Measurements from ENCODE around the gene RAB44.

Gene RAB44

GRCh38 chr6:36759148-36759759 is 61.6 kb downstream of the RAB44 start:
- DNase-seq, result peak; percentile 74 to 98 (median 86)

DNA sequence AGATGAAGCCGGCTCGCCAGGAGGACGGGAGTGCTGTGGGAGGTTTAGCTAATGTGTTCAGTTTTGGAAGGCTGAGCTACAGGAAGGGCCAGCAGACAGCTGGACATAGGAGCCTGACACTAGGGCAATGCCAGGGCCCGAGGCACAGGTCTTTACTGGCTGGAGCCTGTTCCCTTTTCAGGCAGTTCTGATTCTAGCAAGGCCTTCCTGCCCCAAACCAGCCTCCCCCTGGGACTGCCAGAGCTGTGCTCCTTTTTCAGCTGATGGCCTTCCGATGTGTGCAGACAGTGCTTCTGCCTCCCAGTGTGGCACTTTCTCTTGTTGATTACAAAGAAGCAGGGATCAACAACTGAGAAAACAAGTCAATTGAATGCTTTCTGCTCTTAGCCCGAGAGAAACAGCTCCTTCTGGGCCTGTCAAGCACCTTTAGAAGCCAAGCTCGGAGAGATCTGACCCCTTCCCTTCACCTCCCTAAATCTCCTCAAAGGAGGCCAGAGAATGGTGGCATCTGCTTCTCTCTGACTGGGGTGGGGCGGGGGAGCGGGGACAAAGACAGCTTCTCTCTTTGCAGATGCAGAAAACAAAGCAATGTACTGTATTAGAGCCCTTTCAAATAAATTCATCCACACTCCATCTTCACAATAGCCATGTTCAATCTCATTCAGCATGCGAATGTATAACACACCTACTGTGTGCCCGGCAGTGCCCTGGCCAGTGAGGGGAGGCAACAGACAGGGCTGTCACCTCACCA is 63.2 kb downstream of the RAB44 start:
- DNase-seq, result peak in 8 of 10 donors; percentile 45 to 91 (median 63)
- intact Hi-C loops (cut with DNase I), result loop anchor here (10.0 kb wide), 1 partner anchor 224 kb away; the partner anchor contains the start of gene MTCH1

More at GRCh38 chr6:36759148-36759759, 61.6 kb downstream of the RAB44 start:
- intact Hi-C loops (cut with DNase I), result loop anchor here (2.0 to 5.0 kb wide), 2 partner anchors 72 to 136 kb away; no protein-coding TSS in a partner anchor

GRCh38 chr6:36762123-36762522 is 64.5 kb downstream of the RAB44 start:
- intact Hi-C loops (cut with DNase I), result loop anchor here (10.0 kb wide), 1 partner anchor 223 kb away; the partner anchor contains the start of gene MTCH1
- DNase-seq, result peak in 1 of 10 donors; percentile 27

GRCh38 chr6:36765190-36765589 is 67.6 kb downstream of the RAB44 start:
- peak in 2 of 10 donors; percentile 57 to 83 for DNase-seq
- intact Hi-C loops (cut with DNase I), result loop anchor here (5.0 to 10.0 kb wide), 3 partner anchors 220 to 407 kb away; partner anchors contain the start of genes MTCH1 and PIM1

DNA sequence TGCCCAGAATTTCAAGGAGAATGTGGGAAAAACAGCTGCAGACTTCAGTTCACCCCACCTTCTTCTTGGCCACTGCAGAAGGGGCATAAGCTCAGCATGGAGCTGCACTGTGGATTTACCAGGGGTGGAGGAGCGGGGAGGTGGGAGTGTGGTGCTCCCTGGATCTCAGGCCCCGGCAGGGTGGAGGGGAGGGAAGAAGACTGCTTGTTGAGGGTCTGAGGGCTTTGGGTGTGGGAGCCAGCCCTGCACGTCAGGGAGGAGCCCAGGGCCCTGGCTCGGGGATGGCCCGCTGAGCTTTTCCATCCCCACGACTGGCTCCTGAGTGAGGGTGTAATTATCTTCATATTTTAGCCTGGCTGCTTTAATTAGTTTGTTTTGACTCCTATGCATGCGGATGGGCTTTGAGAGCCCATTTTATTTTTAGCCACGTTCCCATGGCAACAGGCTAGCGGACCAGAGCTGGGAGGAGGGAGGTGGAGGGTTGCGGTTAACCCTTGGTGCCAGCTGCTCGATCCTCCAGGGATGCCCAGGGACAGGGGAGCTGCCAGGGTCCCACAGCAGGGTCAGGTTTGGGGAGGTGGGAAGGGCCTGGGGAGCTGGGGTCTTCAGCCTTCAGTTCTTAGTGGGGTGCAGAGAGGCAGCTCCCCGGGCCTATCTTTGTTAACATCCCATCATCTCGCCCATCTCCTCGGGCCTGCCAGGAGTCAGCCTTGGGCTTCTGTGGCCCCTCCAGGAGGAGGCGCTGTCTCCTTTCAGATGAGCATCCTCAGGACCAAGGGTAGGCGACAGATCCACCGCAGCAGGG is 68.2 kb downstream of the RAB44 start:
- peak; percentile 72 to 98 (median 86) for DNase-seq
- intact Hi-C loops (cut with DNase I), result loop anchor here (1.0 to 10.0 kb wide), 4 partner anchors 86 to 407 kb away; partner anchors contain the start of genes MTCH1 and PIM1

GRCh38 chr6:36766399-36766945 is 68.8 kb downstream of the RAB44 start:
- DNase-seq, result peak in 1 of 10 donors; percentile 10
- intact Hi-C loops (cut with DNase I), result loop anchor here (1.0 to 10.0 kb wide), 4 partner anchors 85 to 406 kb away; partner anchors contain the start of genes MTCH1 and PIM1

DNA sequence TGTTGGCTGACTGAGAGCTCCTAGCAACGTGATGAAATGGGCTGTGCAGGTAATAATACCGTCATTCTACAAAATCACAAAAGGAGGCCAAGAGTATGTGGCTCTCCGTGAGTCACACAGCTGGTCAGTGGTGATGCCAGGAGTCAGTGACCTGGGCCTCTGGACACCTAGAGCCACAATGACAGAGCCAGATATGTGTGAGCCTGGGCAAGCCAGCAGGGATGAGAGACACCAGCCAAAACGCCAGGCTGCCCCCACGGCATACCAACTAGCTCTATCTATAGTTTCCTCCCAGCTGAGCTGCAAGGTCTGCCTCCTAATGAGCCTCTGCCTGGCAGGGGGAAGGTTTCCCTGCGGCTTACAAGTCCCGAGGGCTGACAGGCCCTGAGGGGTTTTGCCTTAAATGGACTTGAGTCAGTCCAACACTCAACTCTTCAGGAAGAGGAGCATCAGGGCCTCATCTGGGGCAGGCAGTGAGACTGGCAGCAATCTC is 71.6 kb downstream of the RAB44 start:
- DNase-seq, result peak in 4 of 10 donors; percentile 47 to 89 (median 84)
- intact Hi-C loops (cut with DNase I), result loop anchor here (5.0 to 10.0 kb wide), 3 partner anchors 216 to 403 kb away; partner anchors contain the start of genes MTCH1 and PIM1

DNA sequence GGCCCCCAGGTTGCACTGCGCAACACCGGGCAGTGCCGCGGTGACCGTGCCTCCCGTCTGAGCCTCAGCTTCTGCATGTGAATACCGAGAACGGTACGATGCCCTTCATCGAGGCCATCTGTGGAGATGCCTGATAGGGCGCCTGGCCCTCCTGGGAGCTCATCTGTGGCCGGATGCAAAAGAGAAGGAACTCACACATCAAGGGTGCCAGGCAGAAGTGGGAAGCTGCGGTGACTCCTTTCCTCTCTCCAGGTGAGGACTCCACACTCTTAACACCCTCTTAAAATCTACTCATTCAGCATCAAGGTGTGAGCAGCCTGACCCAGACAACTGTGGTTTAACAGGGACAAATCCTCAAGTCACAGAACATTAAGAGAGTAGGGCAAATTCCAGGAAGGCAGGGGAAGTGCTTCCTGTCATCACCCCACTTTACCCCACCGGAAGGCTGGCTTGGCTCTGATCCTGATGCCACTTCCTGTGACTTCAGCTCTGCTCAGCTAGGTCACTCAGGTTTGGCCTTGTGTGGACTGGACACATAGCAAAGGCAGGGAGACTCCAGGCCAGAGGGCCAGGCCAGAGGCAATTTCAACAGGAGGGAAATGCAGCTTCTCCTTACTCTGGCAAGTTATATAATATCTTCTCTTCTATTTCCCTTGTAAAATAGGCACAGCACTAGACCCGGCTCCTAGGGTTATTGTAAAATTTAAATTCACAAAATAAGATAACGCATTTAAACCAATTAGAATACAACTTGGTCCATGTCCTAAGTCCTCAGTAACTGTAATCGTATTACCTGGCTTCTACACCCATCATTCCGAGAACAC is 72.3 kb downstream of the RAB44 start:
- no peak for DNase-seq
- intact Hi-C loops (cut with DNase I), result loop anchor here (5.0 to 10.0 kb wide), 4 partner anchors 65 to 402 kb away; partner anchors contain the start of genes CPNE5, MTCH1 and PIM1

GRCh38 chr6:36771145-36771544 is 73.5 kb downstream of the RAB44 start:
- intact Hi-C loops (cut with DNase I), result loop anchor here (10.0 kb wide), 1 partner anchor 64 kb away; the partner anchor contains the start of gene CPNE5
- no peak for DNase-seq

DNA sequence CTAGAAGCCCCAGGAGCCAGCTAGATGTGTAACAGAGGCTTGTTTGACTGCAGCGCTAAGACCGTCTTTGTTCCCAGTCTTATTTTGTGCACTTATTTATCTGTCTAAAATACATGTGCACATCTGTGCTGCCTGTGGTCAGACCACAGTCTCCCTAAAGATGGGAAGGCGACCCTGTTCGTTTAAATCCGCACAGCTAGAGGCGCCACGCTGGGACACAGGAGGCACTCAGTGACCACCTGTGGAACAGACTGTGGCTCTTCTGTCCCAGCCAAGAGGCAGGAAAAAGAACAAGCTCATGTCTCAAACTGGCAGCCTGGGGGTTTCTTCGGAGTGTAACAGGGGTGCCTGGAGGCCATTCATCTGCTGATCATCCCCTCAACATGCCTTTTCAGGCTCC is 74.8 kb downstream of the RAB44 start:
- no peak for DNase-seq
- intact Hi-C loops (cut with DNase I), result loop anchor here (10.0 kb wide), 1 partner anchor 62 kb away; the partner anchor contains the start of gene CPNE5

GRCh38 chr6:36774331-36774730 is 76.7 kb downstream of the RAB44 start:
- no peak for DNase-seq
- intact Hi-C loops (cut with DNase I), result loop anchor here (10.0 kb wide), 1 partner anchor 60 kb away; the partner anchor contains the start of gene CPNE5

- DNase-seq, result no peak
- intact Hi-C loops (cut with DNase I), result loop anchor here (10.0 kb wide), 1 partner anchor 59 kb away; the partner anchor contains the start of gene CPNE5
Observed at GRCh38 chr6:36776167-36776566, 78.5 kb downstream of the RAB44 start.

DNA sequence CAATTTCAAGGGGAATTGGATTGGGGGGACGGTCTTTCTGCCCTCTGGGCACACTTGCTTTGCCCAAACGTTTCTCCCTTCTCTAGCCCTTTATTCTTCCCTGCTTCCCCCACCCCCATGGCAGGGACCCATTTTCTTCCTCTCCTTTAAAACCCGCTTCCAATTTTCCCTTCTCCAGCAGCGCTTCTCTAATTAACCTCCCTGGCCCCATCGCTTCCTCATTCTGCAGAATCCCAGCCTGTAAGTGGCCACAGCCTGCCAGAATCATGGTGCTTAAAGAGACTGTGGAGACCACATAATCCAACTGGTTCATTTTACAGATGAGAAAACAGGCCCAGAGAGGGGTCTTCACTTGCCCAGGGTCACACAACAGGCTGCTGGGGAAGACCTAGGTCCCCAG is 80.2 kb downstream of the RAB44 start:
- intact Hi-C loops (cut with DNase I), result loop anchor here (10.0 kb wide), 1 partner anchor 57 kb away; the partner anchor contains the start of gene CPNE5
- no peak for DNase-seq

- intact Hi-C loops (cut with DNase I), result loop anchor here (10.0 kb wide), 1 partner anchor 56 kb away; the partner anchor contains the start of gene CPNE5
Observed at GRCh38 chr6:36779227-36779626, 81.6 kb downstream of the RAB44 start.

DNA sequence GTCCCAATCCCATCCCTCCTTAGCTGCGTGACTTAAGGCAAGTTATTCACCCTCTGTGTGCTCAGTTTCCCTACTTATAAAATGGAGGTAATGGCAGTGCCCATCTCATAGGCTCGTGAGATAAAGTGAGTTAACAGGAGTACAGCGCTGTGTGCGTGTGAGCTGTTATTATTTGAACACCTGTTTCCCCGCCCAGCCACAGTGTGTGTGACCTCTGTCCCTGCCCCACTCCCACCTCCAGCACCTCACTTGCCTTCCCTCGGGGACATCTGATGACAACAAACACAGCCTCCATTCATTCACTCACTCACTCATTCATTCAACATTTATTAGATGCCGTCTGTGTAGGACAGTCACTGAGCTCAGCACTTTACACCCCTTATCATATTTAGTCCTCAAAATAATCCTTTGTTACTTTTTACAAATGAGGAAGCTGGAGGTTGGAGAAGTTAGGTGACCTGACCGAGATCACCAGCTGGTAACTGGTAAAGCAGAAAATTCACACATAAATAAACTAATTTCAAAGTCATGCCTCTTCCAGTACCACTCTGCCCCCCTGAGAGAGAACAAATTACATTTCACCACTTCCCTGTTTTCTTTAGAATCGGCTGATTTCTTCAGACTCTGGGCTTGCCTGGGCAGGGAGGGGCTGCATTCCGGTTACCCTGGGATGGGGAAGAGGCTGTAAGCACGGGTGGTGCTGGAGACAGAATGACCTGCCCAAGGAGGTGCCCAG is 83.0 kb downstream of the RAB44 start:
- no peak for DNase-seq

More at GRCh38 chr6:36779227-36779626, 81.6 kb downstream of the RAB44 start:
- DNase-seq, result no peak

DNA sequence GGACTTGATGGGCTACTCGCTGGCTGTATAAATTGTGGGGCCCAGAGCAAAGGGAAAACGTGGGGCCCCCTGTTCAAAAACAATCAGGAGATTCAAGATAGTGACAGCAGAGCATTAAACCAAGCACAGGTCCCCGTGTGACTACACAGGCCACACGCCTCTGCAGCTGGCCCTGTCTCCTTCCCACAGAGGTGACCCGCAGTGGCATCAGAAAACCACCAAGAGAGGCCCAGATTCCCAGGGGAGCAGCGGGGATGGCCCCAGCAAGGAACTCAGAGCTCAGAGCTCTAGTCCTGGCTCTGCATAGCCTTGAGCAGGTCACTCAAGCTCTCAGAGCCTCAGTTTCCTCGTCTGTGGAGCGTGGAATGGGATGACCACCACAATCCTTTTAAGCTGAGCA is 84.0 kb downstream of the RAB44 start:
- intact Hi-C loops (cut with DNase I), result no loop called here

More for the DNA sequence above, 83.0 kb downstream of the RAB44 start:
- intact Hi-C loops (cut with DNase I), result no loop called here

More for the DNA sequence above, 84.0 kb downstream of the RAB44 start:
- no peak for DNase-seq
